NCI-H345 treated with DMSO at 0.1 percent for 48 hours (cell line): Measurements from ENCODE around the gene MED4.
"Not testable (repeated sequence)": the region's sequence is repeated elsewhere in the genome, so short reads cannot be mapped to it uniquely, and the experiment has no call there.

Experiments
- DNase-seq: peaks from one replicate; lab custom pipeline; 2025; ENCODE audit not compliant: unreplicated experiment; lab: John Stamatoyannopoulos, UW

Gene MED4

DNA sequence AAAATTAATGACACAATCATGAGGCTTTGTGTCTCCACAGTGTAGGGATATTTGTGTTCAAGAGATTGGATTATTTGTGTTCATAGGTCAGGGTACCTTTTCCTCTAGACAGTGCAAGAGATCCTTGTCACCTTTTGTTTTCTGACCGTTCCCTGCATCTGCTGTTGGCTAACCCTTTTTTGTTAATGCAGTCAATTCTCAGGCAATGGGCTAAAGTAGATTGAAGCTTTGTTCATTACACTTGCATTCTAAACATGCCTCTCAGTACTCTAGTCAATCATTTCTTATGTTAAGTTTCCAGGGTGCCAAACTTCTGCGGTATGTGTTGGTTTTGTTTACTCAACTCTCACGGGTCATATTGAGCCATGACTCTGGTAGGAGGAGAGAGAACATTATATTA, 1.8 kb upstream of the MED4 start:
- DNase-seq = no peak

DNA sequence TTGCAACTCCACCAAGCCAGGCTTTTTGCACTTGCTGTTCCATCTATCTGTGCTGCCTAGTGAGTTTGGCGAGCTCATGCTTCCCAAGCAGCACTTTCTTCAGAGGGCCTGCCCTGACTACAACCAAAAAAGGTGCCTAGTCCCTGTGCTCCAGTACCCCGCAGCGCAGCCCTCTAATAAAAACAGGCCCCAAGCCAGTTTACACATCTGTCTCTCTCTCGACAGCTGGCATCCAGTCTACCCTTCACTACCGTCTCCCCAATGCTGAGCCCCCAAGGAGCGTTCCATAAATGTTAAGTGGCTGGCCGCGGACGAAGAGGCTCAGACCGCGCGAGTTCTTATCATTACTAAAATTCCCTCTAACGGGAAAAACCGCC, 512 bp downstream of the MED4 start:
- no peak for DNase-seq

DNA sequence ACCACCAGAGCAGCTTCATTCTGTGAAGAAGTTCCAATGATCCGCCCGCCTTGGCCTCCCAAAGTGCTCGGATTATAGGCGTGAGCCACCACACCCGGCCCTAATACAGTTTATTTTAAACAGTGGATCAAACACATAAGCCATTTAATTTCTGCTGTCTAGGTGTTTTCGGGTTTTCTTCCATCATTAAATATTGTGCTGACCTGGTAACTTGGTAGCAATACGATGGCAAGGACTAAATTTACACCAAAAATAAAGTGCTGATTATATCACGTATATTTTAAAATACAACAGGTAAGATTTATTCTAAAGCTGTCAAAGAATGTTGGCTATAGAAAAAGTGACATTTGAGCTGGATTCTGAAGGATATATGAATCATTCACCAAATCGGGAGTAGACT, 1.3 kb downstream of the MED4 start:
- no peak for DNase-seq

DNA sequence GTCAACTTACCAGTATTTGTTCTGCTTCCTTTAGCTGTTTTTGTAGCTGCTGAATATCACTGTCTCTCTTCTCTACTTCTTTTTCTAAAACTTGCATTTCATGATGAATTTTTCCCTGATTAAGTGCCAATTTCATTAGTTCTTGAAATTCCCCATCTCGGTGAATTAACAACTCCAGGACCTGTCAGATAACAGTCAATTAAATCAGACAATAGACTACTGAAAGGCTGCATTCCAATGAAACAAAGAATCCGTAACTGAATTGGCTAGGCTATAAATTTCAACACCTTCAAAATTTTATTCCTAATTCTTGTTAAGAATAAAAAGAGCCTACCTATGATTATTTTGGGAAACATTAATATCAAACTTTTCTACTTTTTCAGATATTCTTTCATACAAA, 8.6 kb downstream of the MED4 start:
- DNase-seq = no peak

DNA sequence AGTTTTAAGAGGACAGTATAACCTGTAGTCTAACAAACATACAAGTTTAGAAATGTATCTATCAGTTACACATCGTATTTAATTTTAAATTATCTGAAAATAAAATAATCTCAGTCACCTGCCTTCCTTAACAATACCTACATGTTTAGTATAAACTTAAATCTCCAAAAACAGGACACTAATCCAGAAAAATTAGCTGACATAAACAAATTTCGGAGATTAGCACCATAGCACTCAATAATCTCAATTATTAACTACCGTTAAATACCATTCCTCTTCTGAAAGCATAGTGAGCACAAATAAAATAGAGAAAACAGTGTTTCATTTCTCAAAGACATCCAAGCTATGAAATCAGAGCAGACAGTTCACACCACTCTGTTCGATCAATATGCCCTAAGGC, 13.2 kb downstream of the MED4 start:
- DNase-seq = no peak

DNA sequence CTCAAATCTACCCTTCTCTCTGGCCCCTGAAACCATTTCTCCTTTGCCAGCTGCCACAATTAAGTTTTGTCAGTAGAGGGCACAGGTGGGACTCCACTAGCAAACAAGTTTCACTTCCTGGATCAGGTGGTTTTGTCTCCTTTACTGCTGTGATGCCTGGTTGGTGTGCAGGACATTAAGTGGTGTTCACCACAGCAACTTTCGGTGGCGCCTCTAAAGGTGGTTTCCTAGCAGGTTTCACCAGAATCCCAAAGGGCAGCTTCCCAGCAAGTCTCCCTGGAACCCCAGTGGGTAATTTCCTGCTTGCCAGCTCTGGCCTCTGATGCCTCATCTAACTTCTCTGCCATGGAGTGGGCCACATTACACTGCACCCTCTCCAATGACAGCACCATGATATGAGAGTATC, 16.6 kb downstream of the MED4 start:
- DNase-seq = no peak

DNA sequence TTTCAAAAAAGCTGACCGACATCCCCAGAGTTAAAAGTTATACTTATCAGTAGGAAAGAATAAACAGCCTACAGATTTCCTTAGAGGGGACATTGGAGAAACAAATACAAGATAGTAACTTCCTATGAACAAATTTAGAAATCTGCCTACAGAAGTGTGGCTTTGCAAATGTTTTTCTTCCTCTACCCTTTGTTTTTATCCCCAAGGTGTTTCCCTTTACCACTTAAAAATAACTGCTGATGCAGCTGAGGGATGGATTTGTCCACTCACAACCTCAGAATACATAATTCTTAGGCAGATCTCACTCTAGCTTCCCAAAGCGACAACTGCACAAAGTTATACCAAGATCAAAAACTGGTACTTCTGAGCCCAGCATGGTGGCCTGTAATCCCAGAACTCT, 20.9 kb downstream of the MED4 start:
- DNase-seq = no peak

DNA sequence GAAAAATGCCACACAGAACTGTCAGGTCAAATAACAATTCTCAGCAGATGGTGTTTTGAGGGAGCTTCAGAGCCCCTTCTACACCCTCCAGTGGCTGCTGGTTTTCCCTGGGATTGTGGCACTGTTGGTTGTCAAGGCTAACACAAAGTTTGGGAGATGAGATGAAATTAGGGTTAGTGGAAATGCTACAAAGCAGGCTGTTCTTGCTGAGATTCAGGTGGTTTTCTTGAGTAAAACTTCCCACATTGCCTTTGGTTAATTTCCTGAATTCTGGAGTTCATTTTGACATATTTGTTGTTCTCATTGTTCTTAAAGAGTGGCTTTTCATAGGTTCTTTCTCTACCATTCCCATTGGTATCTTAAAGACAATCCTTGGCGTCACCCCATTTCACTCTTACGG, 22.1 kb downstream of the MED4 start:
- DNase-seq = no peak

DNA sequence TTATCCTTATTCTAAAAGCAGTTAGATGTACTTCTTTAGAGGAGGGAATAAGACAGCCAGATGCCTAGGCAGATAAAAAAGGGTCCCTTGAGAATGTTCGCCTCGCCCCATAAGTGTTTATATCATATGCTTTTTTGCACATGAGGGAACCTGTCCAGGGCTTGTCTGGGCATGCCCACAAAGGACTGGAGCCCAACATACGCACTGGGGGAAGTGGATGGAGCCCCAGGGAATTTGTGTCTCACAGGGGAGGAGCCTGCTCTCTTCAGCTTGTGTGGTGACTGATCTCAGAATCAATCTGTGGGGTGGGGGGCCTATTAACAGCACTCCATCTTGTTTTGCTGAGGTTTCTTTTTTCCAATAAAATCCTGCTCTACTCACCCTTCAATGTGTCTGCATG, 22.6 kb downstream of the MED4 start:
- no peak for DNase-seq

DNA sequence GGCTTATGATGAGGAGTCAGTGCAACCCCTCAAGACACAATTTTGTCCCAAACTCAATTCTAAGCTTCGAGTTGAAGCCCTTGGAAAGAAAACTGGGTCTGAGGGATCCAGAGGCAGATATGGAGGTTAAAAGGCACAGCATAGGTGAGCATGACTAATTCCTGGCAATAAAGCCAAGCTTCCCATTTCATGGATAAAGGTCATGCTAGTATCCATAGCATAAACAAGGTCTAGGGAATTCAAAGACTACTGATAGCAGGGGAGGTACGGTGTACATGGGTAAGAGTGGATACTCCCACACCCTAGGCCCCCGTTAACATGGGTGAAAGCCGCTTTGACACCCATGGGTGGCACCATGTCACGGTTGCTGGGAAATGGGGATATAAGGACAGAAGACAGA, 24.0 kb downstream of the MED4 start:
- no peak for DNase-seq

DNA sequence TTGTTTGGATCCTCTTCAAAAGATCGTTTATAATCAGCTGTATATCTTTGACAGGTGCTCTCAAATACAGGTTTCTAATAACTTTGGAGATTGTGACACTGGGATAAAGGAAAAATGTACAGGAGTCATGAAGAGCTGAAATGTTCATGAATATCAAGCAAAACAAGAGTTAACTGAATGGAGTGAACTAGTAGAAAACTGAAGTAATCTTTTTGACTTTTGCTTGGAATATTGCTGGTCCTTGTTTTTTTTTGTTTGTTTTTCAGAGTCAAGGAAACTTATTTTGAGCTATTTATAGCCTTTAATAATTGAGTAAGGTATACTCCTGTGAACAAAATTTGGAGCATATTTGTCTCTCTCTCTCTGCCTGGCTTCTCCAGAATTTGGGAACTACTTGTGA, 25.3 kb downstream of the MED4 start:
- DNase-seq = no peak

DNA sequence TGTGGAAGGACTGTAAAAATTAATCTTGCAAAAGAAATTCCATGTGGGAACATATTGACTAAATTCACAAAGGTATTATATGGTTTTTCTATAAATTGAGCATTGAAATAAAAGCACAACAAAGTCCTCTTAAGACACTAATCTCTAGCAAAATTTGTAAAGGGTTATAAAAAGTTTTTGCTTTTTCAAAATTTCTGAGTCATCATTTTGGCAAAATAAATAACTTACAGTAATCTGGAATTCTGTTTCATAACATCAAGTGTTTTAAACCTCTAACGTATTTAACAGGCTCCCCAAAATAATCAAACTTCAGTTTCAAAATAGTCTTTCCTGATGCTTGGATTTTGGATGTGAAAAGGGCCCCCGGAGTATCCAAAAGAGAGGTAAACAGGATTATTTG, 26.0 kb downstream of the MED4 start:
- DNase-seq = no peak

DNA sequence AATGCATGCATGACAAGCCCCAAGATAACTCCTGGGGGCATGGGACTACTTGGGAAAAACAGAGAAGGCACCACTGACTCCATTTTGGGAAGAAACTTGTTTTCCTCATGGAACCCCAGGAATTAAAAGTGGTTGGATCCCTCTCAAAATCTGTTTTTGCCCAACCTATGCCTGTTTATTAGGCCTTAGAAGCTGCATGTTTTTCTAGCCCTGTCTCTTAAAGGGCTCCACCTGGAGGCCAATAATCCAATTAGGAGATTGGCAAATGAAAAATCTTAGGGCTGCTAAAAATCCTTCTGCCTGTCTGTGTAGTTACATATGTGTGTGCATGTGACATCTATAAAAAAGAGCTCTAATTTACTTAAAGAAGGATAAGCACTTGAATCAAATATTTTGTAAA, 26.9 kb downstream of the MED4 start:
- DNase-seq = no peak

DNA sequence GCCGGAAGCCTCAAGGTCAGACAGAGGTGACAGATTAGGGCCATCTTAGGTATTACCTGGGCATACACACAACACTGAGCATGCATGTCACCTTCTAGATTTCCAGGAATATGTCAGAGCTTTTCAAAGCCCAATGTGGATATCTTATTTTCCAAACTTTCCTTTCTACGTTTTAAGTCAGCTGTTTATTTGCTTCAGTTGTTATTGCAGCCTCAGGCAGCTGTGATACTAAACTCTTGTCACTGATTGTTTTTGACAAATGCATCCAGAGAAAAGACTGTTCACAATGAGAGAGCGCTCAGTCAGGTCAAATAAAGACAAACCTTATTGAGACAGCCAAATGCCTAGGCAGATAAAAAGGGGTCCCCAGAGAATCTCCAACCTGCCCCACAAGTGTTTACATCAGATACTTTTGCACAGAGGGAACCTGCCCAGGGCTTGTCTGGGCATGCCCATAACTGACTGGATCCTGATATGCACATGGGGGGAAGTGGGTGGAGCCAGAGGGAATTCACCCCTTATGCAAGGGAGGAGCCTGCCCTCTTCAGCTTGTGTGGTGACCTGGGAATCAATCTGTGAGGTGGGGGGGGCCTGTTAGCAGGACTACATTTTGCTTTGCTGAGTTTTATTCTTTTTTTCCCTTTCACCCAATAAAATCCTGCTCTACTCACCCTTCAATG, 28.5 kb downstream of the MED4 start:
- no peak for DNase-seq

DNA sequence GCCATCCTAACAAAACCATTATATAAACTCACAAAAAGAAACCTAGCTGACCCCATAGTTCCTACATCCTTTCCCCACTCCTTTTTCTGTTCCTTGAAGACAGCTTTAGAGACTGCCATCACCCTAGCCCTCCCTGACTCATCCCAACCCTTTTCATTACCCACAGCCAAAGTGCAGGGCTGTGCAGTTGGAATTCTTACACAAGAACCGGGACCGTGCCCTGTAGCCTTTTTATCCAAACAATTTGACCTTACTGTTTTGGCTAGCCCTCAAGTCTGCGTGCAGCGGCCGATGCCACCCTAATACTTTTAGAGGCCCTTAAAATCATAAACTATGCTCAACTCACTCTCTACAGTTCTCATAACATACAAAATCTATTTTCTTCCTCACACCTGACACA, 35.0 kb downstream of the MED4 start:
- DNase-seq = not testable (repeated sequence)

DNA sequence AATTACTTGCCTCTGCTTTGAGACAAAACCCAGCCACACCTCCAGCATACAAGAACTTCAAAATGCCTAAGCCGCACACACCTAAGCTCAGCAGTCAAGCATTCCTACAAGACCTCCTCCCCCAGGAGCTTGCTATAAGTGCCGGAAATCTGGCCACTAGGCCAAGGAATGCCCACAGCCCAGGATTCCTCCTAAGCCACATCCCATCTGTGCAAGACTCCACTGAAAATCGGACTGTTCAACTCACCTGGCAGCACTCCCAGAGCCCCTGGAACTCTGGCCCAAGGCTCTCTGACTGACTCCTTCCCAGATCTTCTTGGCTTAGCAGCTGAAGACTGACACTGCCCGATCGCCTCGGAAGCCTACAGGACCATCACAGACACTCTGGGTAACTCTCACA, 36.4 kb downstream of the MED4 start:
- DNase-seq = not testable (repeated sequence)

DNA sequence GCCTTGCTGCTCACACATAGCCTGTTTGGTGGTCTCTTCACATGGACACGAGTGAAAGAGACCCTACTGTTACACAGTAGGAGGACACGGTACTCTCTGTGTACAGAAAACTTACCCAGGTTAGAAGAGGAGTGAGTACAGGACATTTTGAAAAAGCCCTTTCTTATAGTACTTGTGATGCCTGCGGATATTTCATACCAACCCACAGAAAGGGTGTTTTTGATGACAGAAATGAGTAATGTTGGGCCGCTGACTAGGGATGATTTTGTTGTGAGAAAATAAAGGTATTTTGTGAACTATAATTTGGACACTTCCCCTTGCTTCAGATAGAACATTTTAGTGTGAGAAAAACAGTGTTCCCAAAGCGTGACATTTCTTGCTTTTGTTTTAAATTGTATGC, 39.2 kb downstream of the MED4 start:
- no peak for DNase-seq

DNA sequence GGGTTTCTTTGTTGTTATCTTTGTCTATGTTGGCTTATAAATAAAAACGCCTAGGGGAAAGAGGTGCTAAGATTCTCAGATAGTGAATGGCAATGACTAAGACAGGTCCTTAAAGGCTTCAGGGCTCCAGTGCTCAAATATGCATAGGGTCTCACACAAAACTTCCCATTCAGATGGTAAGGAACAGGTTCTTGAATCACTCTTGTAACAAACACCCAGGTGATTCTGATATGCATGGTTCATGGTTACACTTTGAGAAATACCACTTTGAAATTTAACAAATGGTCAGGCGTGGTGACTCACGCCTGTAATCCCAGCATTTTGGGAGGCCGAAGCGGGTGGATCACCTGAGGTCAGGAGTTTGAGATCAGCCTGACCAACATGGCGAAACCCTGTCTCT, 40.3 kb downstream of the MED4 start:
- no peak for DNase-seq

DNA sequence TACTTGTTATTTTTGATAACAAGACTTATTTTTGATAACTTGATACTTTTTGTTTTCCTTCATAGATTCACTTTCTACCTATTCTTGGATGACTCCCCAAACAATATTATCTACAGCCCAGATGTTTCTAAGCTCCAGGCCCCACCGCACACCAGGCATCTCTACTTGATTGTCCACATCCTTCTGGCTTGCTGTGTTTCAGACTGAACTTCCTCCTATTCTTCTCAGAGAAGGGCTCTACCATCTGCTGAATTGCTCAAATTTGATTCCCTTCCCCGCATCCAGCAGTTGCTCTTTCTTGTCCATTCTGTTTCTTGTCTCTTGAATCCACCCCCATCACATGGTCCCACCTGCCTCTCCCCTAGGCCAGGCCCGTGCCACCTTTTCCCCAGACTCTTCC, 44.4 kb downstream of the MED4 start:
- DNase-seq = no peak

DNA sequence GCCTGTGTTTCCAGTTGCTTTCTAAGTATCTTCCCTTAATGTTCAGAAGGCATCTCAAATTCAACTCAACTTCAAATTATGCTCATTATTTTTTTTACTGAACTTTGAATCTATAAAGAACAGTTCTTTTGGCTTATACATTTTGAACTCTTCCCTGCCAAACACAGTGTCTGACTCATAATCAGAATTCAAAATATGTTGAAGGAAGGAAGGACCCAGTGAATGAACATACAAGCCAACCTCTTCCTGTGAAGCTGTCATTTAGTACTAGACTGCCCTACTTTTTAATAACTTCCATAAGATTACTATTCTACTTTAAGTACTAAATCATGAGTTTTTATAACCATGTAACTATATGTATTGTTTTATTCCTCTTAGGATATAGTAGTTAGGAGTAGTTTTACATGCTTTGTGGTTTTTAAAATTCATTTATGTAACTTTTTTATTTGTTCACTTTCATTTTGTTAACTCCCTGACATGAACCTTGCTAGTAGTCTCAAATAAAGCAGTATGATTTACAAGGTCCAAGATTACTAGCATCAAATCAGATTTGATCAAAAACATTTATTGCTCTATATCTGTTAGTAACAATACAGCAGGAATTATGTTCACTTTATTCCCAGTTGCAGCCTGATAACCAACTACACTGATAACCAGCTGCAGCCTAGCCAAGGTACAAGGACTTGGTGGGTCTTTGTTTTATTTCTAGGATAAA, 51.0 kb downstream of the MED4 start:
- DNase-seq = no peak

DNA sequence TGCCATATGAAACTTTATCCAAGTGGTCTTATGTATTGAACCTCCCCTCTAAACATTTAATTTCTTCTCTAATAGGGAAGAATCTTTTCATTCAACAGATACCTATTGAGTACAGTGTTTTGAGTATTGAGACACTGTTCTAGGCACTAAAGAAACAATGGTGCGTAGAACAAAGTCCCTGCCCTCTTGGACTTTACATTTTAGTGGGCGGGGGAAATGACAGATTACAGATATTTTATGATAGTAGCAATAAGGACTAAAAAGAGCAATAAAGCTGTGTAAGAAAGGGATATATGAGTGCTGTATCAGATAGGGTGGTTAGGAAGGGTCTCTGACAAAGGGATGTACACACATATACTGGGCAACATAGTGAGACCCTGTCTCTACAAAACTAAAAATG, 52.0 kb downstream of the MED4 start:
- no peak for DNase-seq

DNA sequence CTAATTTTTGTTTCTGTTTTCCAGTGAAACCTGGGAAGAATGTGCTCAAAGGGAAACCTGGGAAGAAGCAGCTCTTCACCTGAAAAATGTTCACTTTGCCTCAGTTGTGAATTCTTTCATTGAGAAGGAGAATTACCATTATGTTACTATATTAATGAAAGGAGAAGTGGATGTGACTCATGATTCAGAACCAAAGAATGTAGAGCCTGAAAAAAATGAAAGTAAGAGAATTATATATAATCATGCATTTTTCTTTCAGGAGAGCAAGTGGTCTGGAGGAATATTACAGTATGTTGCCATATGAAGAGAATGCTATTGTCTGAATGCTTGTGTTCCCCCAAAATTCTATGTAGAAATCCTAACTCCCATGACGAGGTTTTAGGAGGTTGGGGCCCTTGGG, 54.0 kb downstream of the MED4 start:
- no peak for DNase-seq

DNA sequence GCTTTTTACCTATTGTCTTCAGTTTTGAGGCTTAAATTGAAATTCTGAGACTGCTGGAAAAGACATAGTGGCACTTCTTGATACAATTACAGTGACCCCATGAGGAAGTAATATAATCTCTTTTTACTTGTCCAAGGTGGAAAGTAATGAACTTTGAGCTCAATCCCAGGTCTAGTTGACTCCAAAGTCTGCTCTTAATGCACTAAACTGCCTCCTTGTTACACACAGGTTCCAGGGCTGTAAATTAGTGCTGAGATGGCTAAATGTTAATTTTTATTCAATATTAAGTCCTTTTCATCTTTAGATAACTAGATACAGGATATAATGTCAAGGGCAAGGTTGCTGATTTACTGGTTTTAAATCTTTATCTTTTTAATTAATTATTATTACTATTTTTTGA, 54.9 kb downstream of the MED4 start:
- DNase-seq = no peak
